Liver (tissue), 9 donors: ENCODE results near the gene PGAP1. TPM values are rescaled to one million over a fixed set of nuclear protein-coding genes. Genes with fewer than 3 reads are reported as not detected.

Experiments
- DNase-seq: peaks from one replicate; pipeline ENCODE4 v3.0.0-alpha.2; 2017; ENCODE audit warnings: low spot score
- H3K27ac ChIP-seq, 2 donors: one replicate each; pipeline ENCODE4 v1.7.0; 2013; ENCODE audit warnings: inconsistent platforms in 2 of 2, low read length in 2 of 2, control low read depth in 1 of 2, low read depth in 1 of 2, mild to moderate bottlenecking in 1 of 2
- H3K27me3 ChIP-seq, 4 donors: one replicate each; pipeline versions ENCODE4 v1.6.1 to v1.7.0; 2013; ENCODE audit warnings: low read length in 3 of 4, inconsistent platforms in 1 of 4, mild to moderate bottlenecking in 1 of 4, moderate library complexity in 1 of 4; ENCODE audit not compliant: control insufficient read depth in 4 of 4, insufficient read depth in 4 of 4
- H3K36me3 ChIP-seq, 4 donors: one replicate each; pipeline versions ENCODE4 v1.6.1 to v1.7.0; 2013; ENCODE audit warnings: low read length in 3 of 4, mild to moderate bottlenecking in 3 of 4, low read depth in 1 of 4, moderate library complexity in 1 of 4; ENCODE audit not compliant: control insufficient read depth in 4 of 4, insufficient read depth in 3 of 4
- H3K4me1 ChIP-seq, 4 donors: one replicate each; pipeline versions ENCODE4 v1.6.1 to v1.7.0; 2013; ENCODE audit warnings: low read length in 3 of 4, mild to moderate bottlenecking in 3 of 4, moderate library complexity in 1 of 4; ENCODE audit not compliant: control insufficient read depth in 4 of 4, insufficient read depth in 4 of 4
- H3K4me3 ChIP-seq, 3 donors: one replicate each; pipeline versions ENCODE4 v1.6.1 to v1.7.0; 2013; ENCODE audit warnings: low read length in 3 of 3, control low read depth in 1 of 3, low read depth in 1 of 3, mild to moderate bottlenecking in 1 of 3
- H3K9ac ChIP-seq, 2 donors: one replicate each; pipeline ENCODE4 v1.7.0; 2013; ENCODE audit warnings: low read length in 2 of 2, mild to moderate bottlenecking in 2 of 2, moderate library complexity in 2 of 2, control low read depth in 1 of 2, low read depth in 1 of 2
- H3K9me3 ChIP-seq, 4 donors: one replicate each; pipeline versions ENCODE4 v1.6.1 to v1.7.0; 2013; ENCODE audit warnings: low read length in 3 of 4; ENCODE audit not compliant: control insufficient read depth in 4 of 4
- ATF3 ChIP-seq: IDR thresholded peaks from 2 replicates; pipeline ENCODE4 v1.6.1; 2016; ENCODE audit warnings: antibody characterized with exemption
- CTCF ChIP-seq: fragments of 150-350 bp; IDR thresholded peaks from 2 replicates; pipeline ENCODE4 v1.5.1; 2017; ENCODE audit warnings: improper control_type of control experiment, low read depth, low read length; ENCODE audit not compliant: missing input control
- EGR1 ChIP-seq, 2 donors: IDR thresholded peaks; 2 replicates each; pipeline ENCODE4 v1.6.1; 2016 to 2018; ENCODE audit warnings: antibody characterized with exemption in 2 of 2, low read depth in 2 of 2
- FOXA1 ChIP-seq: IDR thresholded peaks from 2 replicates; pipeline ENCODE4 v1.6.1; 2016; ENCODE audit warnings: antibody characterized with exemption
- FOXA2 ChIP-seq: IDR thresholded peaks from 2 replicates; pipeline ENCODE4 v1.6.1; 2016; ENCODE audit warnings: antibody characterized with exemption
- GABPA ChIP-seq, 2 donors: IDR thresholded peaks in 1 of 2; conservative IDR thresholded peaks in 1 of 2; 2 replicates each; pipeline ENCODE4 v1.6.1; 2016; ENCODE audit warnings: antibody characterized with exemption in 2 of 2, mild to moderate bottlenecking in 1 of 2, moderate library complexity in 1 of 2
- HNF4A ChIP-seq, 2 donors: conservative IDR thresholded peaks; 2 replicates each; pipeline ENCODE4 v1.6.1; 2016; ENCODE audit warnings: antibody characterized with exemption in 2 of 2, mild to moderate bottlenecking in 2 of 2
- HNF4G ChIP-seq: IDR thresholded peaks from 2 replicates; pipeline ENCODE4 v1.6.1; 2016; ENCODE audit warnings: antibody characterized with exemption
- JUND ChIP-seq, 2 donors: IDR thresholded peaks; 2 replicates each; pipeline ENCODE4 v1.6.1; 2016; ENCODE audit warnings: antibody characterized with exemption in 2 of 2
- MAX ChIP-seq: IDR thresholded peaks from 2 replicates; pipeline ENCODE4 v1.6.1; 2016; ENCODE audit warnings: antibody characterized with exemption
- NR2F2 ChIP-seq: IDR thresholded peaks from 2 replicates; pipeline ENCODE4 v1.6.1; 2016; ENCODE audit warnings: antibody characterized with exemption
- RAD21 ChIP-seq, 2 donors: IDR thresholded peaks; 2 replicates each; pipeline ENCODE4 v1.6.1; 2016; ENCODE audit warnings: antibody characterized with exemption in 2 of 2, mild to moderate bottlenecking in 2 of 2
- REST ChIP-seq: IDR thresholded peaks from 2 replicates; pipeline ENCODE4 v1.6.1; 2016; ENCODE audit warnings: antibody characterized with exemption, mild to moderate bottlenecking
- RXRA ChIP-seq, 2 donors: IDR thresholded peaks; 2 replicates each; pipeline ENCODE4 v1.6.1; 2017 to 2018; ENCODE audit warnings: antibody characterized with exemption in 2 of 2, mild to moderate bottlenecking in 1 of 2
- SP1 ChIP-seq: IDR thresholded peaks from 2 replicates; pipeline ENCODE4 v1.6.1; 2018; ENCODE audit warnings: antibody characterized with exemption, mild to moderate bottlenecking
- TAF1 ChIP-seq: conservative IDR thresholded peaks from 2 replicates; pipeline ENCODE4 v1.6.1; 2016; ENCODE audit warnings: antibody characterized with exemption, mild to moderate bottlenecking
- YY1 ChIP-seq: IDR thresholded peaks from 2 replicates; pipeline ENCODE4 v1.6.1; 2016; ENCODE audit warnings: antibody characterized with exemption, mild to moderate bottlenecking
- ZBTB33 ChIP-seq: IDR thresholded peaks from 2 replicates; pipeline ENCODE4 v1.6.1; 2016; ENCODE audit warnings: antibody characterized with exemption
- WGBS: extraction: QIAGEN DNeasy Blood & Tissue Kit; methylation state at CpG from one replicate; pipeline ENCODE4 v1.1.7; 2013; 5-methylcytosine and 5-hydroxymethylcytosine counted together
- polyA plus RNA-seq, 2 donors: library from polyadenylated mRNA; stranded (reverse) in 1 of 2; unstranded in 1 of 2; fragments of 200-250 nt in 1 of 2; fragments of >200 nt in 1 of 2; fragmentation: Nextera tagmentation in 1 of 2; extraction: Ambion mirVana in 1 of 2; gene quantifications; one replicate each; pipeline versions ENCODE4 v1.2.1 to v1.2.3, GENCODE V29; 2013 to 2015
- total RNA-seq, 2 donors: library from RNA; depleted of rRNA; stranded (reverse); fragments of >200 nt; gene quantifications; one replicate each; pipeline ENCODE4 v1.2.3, GENCODE V29; 2014
- donor health status: healthy.
- donor health status: healthy.
- donor health status: healthy.
- donor health status: healthy.
- donor health status: healthy.

PGAP1 gene
- total and polyA plus RNA-seq, 4 donors: 0.54 to 5.8 (median 2.3) TPM

GRCh38 chr2:196914867-196915460, 11.5 kb downstream of the PGAP1 start:
- H3K36me3 ChIP-seq: peaks cover 0 to 5% (median 2%) of the 10 kb centered on the region in 4 donors
- TF ChIP-seq ZBTB33: no peak
- no peak for TF ChIP-seq FOXA1
- TF ChIP-seq HNF4A (conservative IDR thresholded peaks at IDR 0.05): no peak
- no peak for TF ChIP-seq RXRA (IDR thresholded peaks at IDR 0.05)
- TF ChIP-seq FOXA2: no peak
- TF ChIP-seq NR2F2: no peak
- TF ChIP-seq EGR1 (IDR thresholded peaks at IDR 0.05; ENCODE audit: low read depth in 2 of 2): no peak
- TF ChIP-seq HNF4G: no peak
- TF ChIP-seq YY1: no peak
- TF ChIP-seq CTCF: no peak
- no peak for TF ChIP-seq RAD21 (IDR thresholded peaks at IDR 0.05)
- TF ChIP-seq REST: no peak
- no peak for TF ChIP-seq SP1
- TF ChIP-seq GABPA (IDR thresholded peaks at IDR 0.05 in 1 of 2, conservative IDR thresholded peaks at IDR 0.05 in 1 of 2): no peak
- no peak for TF ChIP-seq JUND (IDR thresholded peaks at IDR 0.05)
- TF ChIP-seq TAF1: no peak
- no peak for TF ChIP-seq MAX
- no peak for TF ChIP-seq ATF3
- no peak for DNase-seq

More at GRCh38 chr2:196914867-196915460, 11.5 kb downstream of the PGAP1 start:
- Histone ChIP-seq H3K4me3 (no peak overlapping the region), H3K9me3 (no peaks in the 10 kb centered on the region), H3K4me1 (no peaks in the 10 kb centered on the region), H3K27ac (no peak overlapping the region), H3K9ac (no peak overlapping the region), H3K27me3 (no peaks in the 10 kb centered on the region)
- 91% methylated on average over 4 of the region's 4 CpGs for WGBS
